DMS153 treated with DMSO at 0.1 percent for 48 hours (cell line): Measurements from ENCODE around the gene WBP2.
A peak's percentile ranks its signal among the peaks of the same experiment; 100 is the strongest.

Experiments
- DNase-seq: peaks from one replicate; lab custom pipeline; 2025; ENCODE audit not compliant: unreplicated experiment; lab: John Stamatoyannopoulos, UW

WBP2 gene

DNA sequence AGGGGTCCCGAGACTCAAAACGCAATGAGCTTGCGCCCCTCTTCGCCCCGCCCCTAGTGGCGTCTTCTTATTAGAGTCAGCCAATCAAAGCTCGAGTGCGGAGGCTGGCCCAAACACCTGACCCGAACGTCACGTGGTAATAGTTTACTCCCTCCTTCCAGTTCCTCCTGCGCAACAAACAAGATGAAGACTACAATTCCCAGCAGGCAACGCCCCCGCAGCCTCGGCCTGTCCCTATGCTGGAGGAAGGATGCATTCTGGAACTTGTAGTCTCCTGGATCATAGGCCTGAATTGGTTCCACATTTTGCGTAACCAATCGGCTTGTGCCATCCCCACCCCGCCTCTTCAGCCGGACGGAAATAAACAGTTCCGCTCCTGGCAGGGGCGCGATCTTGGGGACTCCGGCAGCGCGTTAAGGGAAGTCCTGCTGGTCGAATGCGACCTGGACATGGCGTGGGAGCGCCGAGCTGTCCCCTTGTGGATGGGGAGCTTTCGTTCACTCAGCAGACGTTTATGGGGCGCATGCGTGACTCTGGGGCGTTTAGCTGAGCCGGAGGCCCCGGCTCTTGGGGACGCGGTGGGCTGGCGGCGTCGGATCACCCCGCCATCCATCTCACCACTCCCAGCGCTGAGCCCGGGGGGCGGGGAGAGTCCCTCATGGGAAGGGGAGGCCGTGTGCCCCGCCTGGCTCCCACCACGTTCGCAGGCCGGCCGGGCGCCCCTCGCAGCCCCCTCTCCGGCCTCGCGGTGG is at the start of gene WBP2:
Gene WBP2, minus strand, starts transcription at position 26 of the 752 bp plus-strand sequence. CDS start 38 bp downstream, outside the sequence.
- peak; percentile 99 for DNase-seq

DNA sequence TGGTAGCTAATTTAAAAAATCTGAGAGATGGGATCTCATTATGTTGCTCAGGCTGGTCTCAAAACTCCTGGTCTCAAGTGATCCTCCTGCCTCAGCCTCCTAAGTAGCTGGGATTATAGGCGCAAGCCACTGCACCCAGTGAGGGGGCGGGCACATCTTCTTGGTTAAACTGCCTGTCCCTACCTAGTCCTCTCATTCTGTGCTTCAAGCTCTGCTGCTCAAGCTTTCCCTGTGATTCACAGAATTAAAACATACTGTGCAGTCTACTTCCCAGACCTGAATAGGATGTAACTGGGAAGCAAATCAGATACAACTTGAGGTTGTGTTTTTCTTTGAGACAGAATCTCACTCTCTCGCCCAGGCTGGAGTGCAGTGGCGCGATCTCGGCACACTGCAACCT is 47.3 kb upstream of the WBP2 start:
- no peak for DNase-seq

DNA sequence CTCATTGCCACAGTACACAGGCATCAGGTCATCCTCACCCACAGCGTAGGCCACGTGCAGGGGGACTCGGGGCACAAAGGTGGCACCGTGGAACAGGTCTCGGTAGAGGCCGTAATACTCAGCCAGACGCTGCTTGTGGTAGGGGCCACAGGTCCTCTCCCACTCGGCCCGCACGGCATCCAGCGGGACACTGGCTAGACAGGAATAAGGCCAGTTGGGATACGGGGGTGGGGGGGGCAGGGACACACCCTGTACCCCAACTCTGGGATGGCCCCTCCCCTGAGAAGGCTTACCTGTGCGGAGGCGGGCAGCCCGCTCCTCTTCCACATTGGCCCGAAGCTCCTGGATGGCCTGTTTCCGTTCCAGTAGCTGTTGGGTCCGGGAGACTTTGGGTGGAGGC is 46.6 kb upstream of the WBP2 start:
- DNase-seq: no peak

DNA sequence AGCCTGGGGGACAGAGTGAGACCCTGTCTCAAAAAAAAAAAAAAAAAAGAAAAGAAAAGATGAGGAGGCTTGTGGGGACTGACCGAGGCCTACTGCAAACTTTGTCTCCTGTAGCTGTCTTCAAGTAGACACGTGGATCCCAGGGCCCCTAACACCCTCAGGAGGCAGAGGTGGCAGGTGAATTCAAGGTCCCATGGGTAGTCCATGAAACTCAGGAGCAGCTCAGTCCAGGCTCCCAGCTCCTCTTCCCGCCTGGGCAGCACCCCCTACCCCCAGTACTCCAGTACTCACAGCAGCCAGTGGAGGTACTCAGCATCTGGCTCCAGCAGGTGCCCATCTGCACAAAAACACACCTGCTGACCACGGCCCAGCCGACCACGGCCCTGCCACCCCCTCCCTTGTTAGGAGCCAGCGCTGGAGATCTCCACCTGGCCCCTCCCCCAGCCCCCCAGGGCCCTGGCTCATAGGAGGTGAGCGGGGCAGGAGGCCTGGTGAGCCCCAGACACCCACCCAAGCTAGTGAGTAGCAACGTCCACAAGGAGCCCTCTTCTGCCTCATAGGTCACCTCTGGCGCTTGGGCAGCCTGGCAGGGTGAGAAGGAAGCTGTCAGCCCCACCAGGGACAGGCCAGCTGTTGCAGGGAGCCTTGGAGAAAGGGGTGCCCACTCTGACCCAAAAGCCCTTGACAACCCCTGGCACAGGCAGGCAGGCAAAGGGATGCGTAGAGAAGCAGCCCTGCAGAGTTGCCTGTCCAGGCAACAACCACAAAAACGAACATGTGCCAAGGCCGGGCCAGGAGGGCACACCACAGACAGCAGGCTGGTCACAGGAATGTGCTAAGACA is 45.8 kb upstream of the WBP2 start:
- no peak for DNase-seq

DNA sequence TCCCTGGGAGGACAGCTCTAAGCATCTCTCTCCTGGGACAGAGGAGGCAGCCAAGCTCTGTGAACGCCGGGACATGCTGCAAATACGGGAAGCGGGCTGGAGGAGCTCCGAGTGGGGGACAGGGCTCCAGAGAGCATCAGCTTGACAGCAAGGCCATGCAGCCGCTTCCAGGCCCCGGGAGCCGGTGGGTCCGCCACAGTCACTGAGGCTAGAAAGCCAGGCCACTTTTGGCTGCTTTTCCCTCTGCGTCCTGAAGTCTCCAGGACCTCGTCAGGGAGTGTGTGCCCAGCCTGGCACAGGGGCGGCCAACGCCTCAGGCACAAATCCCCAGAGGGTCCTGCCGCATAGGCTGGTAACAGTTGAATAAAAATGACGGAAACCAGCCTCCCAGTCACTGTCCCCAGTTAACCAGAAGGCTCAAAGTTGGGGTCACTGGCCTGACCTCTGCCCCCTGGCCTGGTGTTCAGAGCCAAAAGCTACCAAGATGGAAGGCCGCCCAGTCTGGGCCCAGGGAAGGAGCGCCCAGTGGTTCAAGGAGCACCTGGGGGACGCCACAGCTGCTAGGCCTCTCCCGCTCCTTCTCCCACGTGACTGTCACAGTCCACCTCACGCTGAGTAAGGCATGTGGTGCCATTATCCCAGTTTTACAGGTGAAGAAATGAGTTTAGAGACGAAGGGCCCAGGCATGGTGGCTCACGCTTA is 44.8 kb upstream of the WBP2 start:
- no peak for DNase-seq

DNA sequence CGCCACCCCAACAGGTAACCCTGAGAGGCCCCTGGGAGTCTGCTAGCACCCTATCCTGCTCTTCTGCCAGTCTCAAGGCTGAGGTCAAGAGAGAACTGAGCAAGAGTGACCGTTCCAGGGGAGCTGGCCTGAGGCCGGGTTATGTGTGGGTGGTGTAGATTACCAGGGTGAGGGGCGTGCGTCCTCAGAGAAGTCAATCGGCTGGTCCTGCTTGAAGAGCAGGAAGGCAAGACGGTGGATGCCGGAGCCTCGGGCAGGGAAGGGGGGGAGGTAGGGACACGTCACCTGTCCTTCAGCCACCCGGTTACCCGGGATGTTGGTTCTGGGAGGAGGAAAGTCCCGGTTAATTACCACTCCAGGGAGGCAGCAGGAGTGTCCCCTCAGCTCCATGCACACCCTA is 44.2 kb upstream of the WBP2 start:
- DNase-seq: no peak

DNA sequence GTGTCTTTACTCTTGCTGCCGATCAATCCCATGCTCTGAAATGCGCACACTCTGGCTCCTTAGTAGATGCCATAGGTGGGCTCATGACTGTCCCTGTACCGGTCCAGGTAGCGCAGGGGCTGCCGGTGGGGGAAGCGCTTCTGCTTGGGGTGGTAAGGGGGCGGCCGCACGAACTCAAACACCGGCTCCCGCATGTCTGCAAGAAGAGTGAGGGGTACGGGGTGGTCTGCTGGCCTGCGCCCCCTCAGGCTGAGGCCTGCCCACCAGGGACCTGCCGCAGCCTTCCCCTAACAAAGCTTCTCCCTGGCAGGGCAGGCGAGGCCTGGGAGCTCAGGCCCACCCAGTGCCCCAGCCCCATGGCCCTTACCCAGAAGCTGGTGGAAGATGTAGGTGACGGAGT is 43.7 kb upstream of the WBP2 start:
- no peak for DNase-seq

DNA sequence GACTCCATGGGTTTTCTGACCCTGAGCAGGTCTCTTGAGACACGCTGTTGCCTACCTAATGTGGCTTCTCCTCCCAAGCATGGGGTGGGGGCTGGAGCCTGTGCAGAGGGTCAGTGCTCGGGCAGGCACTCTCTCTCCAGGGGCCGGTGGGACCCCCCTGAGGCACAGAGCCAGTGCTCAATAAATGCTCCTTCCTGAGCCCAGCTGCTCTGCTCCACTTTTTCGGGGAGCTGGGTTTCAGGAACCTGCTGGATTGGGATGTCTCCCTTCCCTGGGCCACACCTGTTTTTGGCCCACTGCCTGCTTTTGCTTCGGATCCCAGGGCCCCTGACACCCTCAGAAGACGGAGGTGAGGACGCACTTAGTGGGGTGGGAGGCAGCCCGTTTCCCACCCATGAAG is 42.9 kb upstream of the WBP2 start:
- no peak for DNase-seq

DNA sequence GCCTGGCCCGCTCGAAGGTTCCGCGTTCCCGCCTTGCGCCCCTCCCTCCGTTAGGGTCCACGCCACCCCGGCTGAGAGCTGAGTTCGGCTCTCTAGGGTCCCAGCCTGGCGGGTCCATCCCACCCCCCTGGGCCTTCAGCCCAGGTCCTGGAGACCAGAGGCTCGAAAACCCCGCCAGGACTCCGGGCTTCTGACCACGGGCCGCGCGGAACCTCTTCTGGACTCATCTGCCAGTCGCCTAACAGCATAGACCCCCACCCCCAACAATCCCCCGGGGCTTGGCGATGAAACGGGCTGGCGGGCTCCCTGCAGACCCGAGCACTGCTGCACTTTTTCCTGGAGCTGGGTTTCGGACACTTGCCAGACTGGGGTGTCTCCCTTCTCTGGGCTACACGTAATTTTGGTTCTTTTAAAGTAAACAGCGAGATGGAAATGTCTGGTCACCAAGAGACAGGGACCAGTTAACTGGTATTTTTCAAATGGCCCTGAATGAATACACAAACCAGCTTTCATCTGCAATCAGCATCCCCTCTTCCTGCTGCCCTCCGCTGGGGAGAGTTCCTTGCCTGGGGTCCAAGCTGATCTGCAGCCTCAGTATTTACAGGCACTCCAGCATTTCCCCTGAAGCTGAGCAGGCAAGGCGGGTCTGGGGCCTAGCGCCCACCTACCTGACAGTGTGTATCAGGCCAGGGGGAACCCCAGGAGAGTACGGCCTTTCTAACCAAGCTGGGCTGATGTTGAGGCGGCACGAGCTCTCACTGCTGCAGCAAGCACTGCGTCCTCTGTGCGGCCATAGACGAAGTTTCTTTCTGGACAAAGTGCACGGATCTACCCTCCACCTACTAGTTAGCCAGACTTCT is 42.3 kb upstream of the WBP2 start:
- DNase-seq: no peak

DNA sequence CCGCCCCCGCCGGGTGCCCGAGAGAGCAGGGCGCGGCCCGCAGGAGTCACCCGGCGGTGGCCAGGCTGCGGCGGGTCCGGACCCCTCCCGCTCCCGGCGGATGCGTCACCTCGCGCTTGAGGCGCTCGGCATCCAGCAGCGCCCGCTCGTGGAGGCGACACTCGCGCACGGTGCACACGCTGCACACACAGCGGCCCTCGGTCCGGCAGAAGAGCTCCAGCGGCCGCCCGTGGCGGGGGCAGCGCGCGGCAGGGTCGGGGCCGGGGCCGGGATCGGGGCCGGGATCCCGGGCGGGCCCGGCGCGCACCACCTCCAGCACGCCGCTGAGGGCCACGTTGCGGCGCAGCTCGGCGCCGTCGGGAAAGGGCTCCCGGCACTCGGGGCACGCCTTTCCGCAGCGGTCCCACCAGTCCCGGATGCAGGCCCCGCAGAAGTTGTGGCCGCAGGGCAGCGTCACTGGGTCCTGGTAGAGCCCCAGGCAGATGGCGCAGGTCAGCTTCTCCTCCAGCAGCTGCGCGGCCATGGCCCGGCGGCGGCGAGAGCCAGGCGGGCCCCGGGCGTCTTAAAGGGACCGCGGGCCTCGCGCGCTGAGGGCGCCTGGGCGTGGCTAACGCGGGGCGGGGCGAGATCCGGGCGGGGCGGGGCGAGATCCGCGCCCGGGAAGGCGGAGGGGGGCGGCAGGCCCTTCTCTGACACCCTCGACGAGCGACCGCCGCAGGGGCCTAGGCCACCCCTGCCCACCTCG is 41.5 kb upstream of the WBP2 start, which contains the start of gene TRIM65:
Gene TRIM65, minus strand, starts transcription at position 537 of the 745 bp plus-strand sequence. Its CDS starts 14 bp downstream, at position 523.
- DNase-seq: peak; percentile 12

DNA sequence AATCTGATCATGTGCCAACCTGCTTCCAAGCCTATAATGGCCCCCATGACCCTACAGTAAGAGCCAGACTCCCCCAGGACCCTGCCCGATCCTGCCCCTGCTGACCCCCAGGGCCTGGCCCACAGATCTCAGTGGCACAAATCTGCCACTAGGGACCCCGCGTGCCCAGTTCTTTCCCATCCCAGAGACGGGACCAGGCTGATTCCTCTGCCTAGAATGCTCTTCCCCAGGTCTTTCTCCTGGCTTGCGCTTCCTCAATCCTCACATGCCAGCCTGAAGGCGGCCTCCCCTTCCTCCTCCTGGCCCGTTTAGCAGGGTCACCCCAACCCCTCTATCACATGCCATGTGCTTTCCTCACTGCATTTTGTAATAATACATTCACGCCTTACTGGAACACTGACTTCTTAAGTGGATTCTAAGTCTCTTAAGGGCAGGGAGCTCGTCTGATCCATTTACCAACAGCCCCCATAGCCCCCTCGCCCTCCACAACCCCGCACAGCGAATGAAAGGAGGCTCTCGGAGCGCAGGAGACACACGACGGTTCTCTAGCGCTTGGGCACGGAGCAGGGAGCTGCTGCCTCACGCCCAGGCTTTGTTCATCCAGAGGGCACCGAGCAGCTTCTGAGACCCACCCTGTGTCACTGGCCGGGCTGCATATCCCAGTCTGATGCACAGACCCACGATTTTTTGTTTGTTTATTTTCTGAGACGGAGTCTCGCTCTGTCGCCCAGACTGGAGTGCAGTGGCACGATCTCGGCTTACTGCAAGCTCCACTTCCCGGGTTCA is 40.4 kb upstream of the WBP2 start:
- no peak for DNase-seq

DNA sequence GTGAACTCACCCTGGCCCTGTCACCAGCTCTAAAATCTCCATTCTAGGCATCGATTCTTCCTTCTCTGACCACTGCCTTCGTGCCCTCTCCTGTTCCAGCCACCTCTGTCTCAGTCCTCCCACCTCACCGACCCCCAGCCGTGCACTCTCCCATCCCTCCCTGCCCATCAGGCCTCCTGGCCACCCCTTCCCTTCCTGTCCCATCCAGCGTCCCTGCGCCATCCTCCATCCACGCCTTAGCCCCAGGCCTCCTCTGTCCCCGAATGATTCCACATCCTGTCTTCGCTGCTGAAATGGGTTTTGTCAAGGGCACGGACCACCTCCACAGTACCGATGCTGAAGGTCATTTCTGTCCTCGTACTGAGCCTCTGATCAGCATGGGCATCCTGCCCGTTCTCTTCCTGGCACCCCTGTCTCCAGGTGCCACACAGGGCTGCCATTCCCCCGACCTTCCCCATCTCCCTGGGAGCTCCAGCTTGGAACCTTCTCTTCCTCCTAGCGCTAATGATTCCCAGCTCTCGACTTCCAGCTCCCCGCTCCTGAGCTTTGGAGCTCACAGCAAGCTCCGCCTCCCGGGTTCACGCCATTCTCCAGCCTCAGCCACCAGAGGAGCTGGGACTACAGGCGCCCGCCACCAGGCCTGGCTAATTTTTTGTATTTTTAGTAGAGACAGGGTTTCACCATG is 39.1 kb upstream of the WBP2 start:
- DNase-seq: no peak

DNA sequence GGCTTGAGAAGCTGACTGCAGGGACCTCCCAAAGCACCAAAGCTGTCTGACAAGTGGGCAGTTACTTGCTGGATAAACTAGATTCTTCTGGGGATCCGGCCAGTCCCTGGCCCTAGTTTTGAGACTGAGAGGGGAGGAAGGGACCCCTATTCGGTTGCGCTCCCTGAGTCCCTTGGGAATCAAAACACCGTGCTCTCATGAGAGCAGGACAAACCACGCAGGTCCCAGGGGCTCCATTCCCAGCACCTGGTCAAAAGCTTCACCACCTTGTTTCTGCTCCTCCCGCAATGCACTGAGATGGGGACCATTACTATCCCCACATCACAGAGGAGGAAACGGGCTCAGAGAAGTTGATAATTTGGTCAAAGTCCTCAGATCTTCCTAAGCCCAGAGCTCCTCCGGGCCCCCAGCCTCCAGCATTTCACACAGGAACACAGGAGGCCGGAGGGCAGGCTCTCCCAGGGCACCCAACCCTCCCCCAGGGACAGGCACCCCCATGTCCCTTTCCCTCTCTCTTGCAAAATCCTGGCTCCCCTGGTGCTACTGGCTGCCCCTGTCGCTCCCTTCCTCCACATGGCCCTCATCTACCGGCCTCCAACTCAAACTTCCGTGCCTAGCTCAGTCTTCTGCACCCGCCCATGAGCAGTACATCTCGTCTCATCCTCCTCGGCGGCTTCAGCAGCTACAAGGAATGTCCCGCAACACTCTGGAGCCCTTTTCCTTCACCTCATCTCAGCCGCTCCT is 38.3 kb upstream of the WBP2 start:
- DNase-seq: no peak

DNA sequence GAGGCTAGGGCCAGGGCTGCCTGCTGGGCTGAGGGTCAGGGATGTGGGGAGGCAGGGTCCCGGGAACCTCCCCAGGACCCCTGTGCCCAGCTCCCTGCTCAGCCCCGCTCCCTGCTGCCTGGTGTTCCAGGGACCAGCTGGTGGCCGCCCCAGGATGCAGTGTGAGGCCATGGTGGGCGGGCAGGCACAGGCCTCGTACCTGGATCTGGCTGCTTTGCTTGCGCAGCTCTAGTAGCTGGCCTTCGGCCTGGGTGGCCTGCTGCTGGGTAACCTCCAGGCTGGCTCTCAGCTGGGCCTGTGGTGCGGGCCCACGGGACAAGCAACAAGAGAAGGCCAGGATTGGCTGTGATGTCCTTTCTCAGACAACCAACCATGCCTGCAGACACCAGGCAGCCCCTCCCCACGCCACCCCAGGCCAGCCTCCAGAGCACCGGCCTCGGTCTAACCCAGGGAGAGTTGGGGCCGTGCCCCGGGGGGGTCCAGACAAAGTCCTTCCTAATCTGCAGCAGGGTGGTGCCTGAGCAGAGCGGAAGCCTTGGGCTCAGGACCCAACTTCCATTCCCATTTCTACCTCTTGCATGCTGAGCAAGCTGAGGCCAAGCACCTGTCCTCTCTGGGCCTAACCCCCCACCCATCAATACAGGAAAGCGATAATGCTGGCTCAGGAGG is 37.6 kb upstream of the WBP2 start:
- no peak for DNase-seq

DNA sequence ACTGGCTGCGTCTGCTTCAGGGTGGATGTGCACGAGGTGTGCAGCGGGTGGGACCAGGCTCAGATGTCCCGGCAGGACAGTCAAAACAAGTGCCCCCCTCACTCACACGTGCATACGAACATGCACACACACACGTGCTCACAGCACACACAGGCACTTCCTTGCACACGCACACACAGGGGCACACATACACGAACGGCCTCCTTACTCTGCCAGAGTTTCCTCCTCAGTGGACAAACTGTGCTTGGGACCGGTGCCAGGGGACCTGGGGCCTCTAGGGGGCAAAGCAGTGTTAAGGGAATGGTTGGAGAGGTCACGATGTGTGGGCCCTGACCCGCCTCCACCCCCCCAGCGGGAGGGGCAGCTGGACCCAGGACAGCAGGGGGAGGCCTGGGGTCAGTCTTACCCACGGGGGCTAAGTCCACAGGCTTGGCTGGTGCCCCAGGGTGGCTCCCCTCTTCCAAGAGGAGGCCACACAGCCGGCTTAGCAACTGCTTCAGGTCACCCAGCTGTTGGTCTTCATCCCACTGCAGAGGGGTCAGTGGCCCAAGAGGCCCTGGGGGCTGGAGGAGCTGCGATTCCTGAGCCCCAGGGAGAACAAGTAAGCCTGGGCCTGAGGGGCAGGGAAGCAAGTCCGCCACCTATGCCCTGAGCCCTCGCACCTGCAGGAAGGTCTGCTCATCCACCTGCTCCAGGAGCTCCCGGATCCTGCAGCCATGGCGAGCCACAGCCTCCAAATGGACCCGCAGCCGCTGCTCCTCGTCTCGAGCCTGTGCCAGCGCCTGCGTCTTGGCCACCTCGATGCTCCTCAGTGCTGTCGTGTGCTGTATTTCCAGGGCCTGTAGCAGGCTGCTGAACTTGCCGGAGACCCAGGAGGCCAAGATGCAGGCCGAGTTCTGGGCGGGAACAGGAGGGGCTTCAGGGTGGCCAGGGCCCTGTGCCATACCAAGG is 36.7 kb upstream of the WBP2 start:
- DNase-seq: no peak

DNA sequence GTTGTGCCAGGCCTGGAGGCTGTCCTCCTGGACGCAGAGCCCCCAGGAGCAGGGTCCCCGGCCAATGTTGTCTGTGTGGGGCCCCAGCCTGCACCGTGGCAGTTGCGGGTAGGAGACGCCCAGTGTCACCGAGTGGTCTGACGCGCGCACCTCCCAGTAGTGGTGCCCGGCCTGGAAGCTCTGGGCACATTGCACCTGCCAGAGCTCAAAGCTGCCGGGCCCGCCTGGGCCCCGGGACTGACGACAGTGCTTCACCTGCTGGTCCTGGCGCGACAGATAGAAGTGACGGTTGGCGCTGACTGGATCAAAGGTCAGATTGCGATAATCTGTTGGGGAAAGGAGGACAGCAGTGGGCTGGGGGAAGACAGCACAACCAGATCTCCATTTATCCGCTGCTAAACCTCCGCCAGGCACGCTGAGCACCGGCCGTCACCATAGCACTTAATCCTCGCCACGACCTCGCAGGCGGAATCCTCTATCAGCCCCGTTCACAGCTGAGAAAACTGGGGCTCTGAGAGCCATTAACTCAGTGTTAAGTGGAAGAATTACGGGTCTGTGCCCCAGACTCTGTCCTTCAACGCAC is 36.0 kb upstream of the WBP2 start:
- no peak for DNase-seq
